Gastroesophageal sphincter (tissue), 4 donors: ENCODE results near the gene NCL. TPM values are rescaled to one million over a fixed set of nuclear protein-coding genes. Genes with fewer than 3 reads are reported as not detected.
"Not testable (repeated sequence)": the region's sequence is repeated elsewhere in the genome, so short reads cannot be mapped to it uniquely, and the experiment has no call there.

ENCODE experiments used
- ATAC-seq: fragments of 150-250 bp; one replicate; pipeline ENCODE4 v1.9.1; 2016; ENCODE audit warnings: mild to moderate bottlenecking, moderate library complexity
- H3K27ac ChIP-seq, 4 donors: fragments of 200-600 bp; sonication (generic) in 3 of 4; 1 replicate in 3 of 4; 2 replicates in 1 of 4; pipeline ENCODE4 v1.5.1; 2016 to 2019
- H3K27me3 ChIP-seq: fragments of 200-600 bp; sonication (generic); one replicate; pipeline ENCODE4 v1.5.1; 2019
- H3K36me3 ChIP-seq, 2 donors: fragments of 200-600 bp; sonication (generic); one replicate each; pipeline ENCODE4 v1.5.1; 2019; ENCODE audit warnings: control low read depth in 1 of 2
- H3K4me1 ChIP-seq, 3 donors: fragments of 200-600 bp; sonication (generic); 1 replicate in 2 of 3; 2 replicates in 1 of 3; pipeline ENCODE4 v1.5.1; 2016 to 2019; ENCODE audit warnings: control low read depth in 2 of 3
- H3K4me3 ChIP-seq, 2 donors: fragments of 200-600 bp; sonication (generic); one replicate each; pipeline ENCODE4 v1.5.1; 2019; ENCODE audit warnings: mild to moderate bottlenecking in 1 of 2, moderate library complexity in 1 of 2
- H3K9me3 ChIP-seq, 3 donors: fragments of 200-600 bp; sonication (generic); one replicate each; pipeline ENCODE4 v1.5.1; 2017 to 2019; ENCODE audit warnings: control low read depth in 2 of 3
- EP300 ChIP-seq: sonication (generic); formaldehyde crosslinking; IDR thresholded peaks from one replicate; pipeline ENCODE4 v1.6.1; 2017; ENCODE audit warnings: antibody characterized with exemption, mild to moderate bottlenecking
- POLR2A ChIP-seq, 2 donors: fragments of 450-650 bp; IDR thresholded peaks; one replicate each; pipeline ENCODE4 v1.6.1; 2017; ENCODE audit warnings: antibody characterized with exemption in 2 of 2, mild to moderate bottlenecking in 2 of 2, moderate library complexity in 1 of 2
- POLR2AphosphoS5 ChIP-seq: sonication (generic); formaldehyde crosslinking; IDR thresholded peaks from one replicate; pipeline ENCODE4 v1.6.1; 2017; ENCODE audit warnings: antibody characterized with exemption
- WGBS, 2 donors: methylation state at CpG; one replicate each; pipeline ENCODE4 v1.1.5; 2018; ENCODE audit warnings: low coverage in 1 of 2; 5-methylcytosine and 5-hydroxymethylcytosine counted together
- small RNA-seq, 4 donors: library from RNA; depleted of rRNA; stranded (forward); fragments of <200 nt; gene quantifications; one replicate each; pipeline ENCODE3, GENCODE V24; 2016
- total RNA-seq, 4 donors: library from RNA; depleted of rRNA; stranded (reverse); fragments of >200 nt; gene quantifications; one replicate each; pipeline ENCODE4 v1.1.0, GENCODE V29; 2016
- TF ChIP-seq, protein P1 (sequence below), 4 experiments: fragments of 200-600 bp in 2 of 4; fragments of 450-650 bp in 2 of 4; sonication (generic) in 1 of 4; IDR thresholded peaks; one replicate each; pipeline ENCODE4 v1.5.1; 2017 to 2019; ENCODE audit warnings: antibody characterized with exemption in 4 of 4, mild to moderate bottlenecking in 2 of 4, moderate library complexity in 2 of 4

Gene NCL
- total RNA-seq, 4 donors from 2014 or later: 106 to 163 (median 147) TPM

DNA sequence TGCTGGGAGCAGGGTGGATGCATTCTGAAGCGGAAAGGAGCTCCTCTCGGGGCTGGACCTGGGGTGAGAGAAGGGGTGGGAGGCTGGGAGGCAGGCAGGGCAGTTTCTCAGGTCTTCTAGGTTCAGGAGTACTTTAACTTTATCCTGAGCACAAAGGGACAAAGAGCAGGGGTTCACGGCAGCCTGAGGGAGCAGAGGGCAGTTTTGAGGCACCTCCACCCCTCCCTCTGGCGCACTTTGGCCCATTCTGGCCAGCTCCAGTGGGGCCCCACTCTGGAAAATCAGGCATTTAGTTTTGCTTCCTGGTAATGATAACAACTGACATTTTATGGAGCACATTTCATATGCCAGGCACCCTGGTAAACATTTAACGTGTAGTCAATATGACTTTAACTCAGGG, 54.5 kb downstream of the NCL start:
- no peak overlapping the region for H3K27ac ChIP-seq
- no peaks in the 10 kb centered on the region for H3K9me3 ChIP-seq
- H3K27me3 ChIP-seq: no peaks in the 10 kb centered on the region
- 93 to 100% methylated on average over 3 of the region's 5 CpGs for WGBS, 2 donors
- no peak overlapping the region for H3K4me3 ChIP-seq
- H3K4me1 ChIP-seq: peaks cover 0 to 24% (median 4%) of the 10 kb centered on the region in 3 donors
- TF ChIP-seq EP300: no peak
- TF ChIP-seq POLR2AphosphoS5: no peak
- TF ChIP-seq, protein P1, sequence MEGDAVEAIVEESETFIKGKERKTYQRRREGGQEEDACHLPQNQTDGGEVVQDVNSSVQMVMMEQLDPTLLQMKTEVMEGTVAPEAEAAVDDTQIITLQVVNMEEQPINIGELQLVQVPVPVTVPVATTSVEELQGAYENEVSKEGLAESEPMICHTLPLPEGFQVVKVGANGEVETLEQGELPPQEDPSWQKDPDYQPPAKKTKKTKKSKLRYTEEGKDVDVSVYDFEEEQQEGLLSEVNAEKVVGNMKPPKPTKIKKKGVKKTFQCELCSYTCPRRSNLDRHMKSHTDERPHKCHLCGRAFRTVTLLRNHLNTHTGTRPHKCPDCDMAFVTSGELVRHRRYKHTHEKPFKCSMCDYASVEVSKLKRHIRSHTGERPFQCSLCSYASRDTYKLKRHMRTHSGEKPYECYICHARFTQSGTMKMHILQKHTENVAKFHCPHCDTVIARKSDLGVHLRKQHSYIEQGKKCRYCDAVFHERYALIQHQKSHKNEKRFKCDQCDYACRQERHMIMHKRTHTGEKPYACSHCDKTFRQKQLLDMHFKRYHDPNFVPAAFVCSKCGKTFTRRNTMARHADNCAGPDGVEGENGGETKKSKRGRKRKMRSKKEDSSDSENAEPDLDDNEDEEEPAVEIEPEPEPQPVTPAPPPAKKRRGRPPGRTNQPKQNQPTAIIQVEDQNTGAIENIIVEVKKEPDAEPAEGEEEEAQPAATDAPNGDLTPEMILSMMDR (IDR thresholded peaks at IDR 0.05): no peak
- no peak for TF ChIP-seq POLR2A (IDR thresholded peaks at IDR 0.05)
- no peak for ATAC-seq
- no peaks in the 10 kb centered on the region for H3K36me3 ChIP-seq

DNA sequence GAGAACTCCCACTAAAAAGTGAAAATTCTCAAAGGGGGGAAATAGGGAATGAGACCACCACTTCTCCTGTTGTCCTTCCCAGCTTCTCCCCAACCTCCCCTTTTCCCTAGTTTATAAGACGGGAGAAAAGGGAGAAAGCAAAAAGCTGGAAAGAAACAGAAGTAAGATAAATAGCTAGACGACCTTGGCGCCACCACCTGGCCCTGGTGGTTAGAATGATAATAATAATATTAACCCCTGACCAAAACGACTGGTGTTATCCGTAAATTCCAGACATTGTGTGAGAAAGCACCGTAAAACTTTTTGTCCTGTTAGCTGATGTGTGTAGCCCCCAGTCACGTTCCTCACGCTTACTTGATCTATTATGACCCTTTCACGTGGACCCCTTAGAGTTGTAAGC, 56.0 kb downstream of the NCL start:
- H3K4me3 ChIP-seq, H3K9me3 ChIP-seq, ATAC-seq, H3K36me3 ChIP-seq, H3K27me3 ChIP-seq, H3K27ac ChIP-seq: not testable (repeated sequence)
- WGBS, 2 donors: 78 to 85% methylated on average over 8 to 9 of the region's 9 CpGs
- H3K4me1 ChIP-seq: peaks cover 0 to 24% (median 4%) of the 10 kb centered on the region in 3 donors

DNA sequence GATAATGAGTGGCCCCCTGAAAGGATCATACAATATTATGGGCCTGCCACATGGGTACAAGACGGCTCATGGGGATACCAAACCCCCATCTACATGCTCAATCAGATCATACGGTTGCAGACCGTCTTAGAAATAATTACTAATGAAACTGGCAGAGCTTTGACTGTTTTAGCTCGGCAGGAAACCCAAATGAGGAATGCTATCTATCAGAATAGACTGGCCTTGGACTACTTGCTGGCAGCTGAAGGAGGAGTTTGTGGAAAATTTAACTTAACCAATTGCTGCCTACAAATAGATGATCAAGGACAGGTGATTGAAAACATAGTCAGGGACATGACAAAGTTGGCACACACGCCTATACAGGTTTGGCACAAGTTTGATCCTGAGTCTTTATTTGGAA, 56.6 kb downstream of the NCL start:
- 47 to 64% methylated on average over 5 of the region's 5 CpGs for WGBS, 2 donors
- not testable (repeated sequence) for H3K27ac ChIP-seq, H3K27me3 ChIP-seq, ATAC-seq, H3K9me3 ChIP-seq, H3K36me3 ChIP-seq, H3K4me3 ChIP-seq
- peaks cover 0 to 20% (median 3%) of the 10 kb centered on the region in 3 donors for H3K4me1 ChIP-seq

DNA sequence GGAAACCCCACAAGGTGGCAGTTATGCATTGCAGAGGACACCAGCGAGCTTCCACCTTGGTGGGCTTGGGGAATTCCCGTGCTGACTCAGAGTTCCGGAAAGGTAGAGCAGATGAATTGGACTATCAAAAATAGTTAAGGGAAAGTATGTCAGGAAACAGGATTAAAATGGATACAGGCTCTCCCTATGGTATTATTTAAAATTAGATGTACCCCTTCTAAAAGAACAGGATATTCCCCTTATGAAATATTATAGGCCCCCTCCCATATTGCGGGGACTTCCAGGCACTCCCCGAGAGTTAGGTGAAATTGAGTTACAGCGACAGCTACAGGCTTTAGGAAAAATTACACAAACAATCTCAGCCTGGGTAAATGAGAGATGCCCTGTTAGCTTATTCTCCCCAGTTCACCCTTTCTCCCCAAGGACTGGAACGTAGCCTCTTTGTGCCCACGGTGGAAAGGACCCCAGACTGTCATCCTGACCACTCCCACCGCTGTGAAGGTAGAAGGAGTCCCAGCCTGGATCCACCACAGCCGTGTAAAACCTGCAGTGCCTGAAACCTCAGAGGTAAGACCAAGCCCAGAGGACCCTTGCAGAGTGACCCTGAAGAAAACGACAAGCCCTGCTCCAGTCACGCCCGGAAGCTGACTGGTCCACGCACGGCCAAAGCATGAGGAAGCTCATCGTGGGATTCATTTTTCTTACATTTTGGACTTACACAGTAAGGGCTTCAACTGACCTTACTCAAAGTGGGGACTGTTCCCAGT, 58.5 kb downstream of the NCL start:
- not testable (repeated sequence) for H3K27me3 ChIP-seq, H3K27ac ChIP-seq, H3K9me3 ChIP-seq, ATAC-seq, H3K4me3 ChIP-seq, H3K36me3 ChIP-seq
- H3K4me1 ChIP-seq: peaks cover 0 to 14% (median 0%) of the 10 kb centered on the region in 3 donors
- 17 to 30% methylated on average over 12 to 16 of the region's 16 CpGs for WGBS, 2 donors
- TF ChIP-seq, protein P1 (IDR thresholded peaks at IDR 0.05): peak in 3 of 4 experiments; percentile 42 to 51 (median 51)

DNA sequence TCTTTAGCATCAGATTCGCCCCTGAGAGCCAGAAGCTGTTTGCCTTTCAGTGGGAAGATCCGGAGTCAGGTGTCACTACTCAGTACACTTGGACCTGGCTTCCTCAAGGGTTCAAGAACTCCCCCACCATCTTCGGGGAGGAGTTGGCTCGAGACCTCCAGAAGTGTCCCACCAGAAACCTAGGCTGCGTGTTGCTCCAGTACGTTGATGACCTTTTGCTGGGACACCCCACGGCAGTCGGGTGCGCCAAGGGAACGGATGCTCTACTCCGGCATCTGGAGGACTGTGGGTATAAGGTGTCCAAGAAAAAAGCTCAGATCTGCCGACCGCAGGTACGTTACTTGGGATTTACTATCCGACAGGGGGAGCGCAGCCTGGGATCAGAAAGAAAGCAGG, 60.1 kb downstream of the NCL start:
- not testable (repeated sequence) for H3K27ac ChIP-seq, H3K9me3 ChIP-seq, ATAC-seq, H3K4me3 ChIP-seq, H3K36me3 ChIP-seq, H3K27me3 ChIP-seq
- WGBS, 2 donors: 83% methylated on average over 3 of the region's 16 CpGs; no CpG with 5 or more reads in 1 of the 2 donors
- peaks cover 0 to 30% (median 0%) of the 10 kb centered on the region in 3 donors for H3K4me1 ChIP-seq

Small RNA genes within 50 kb of the gene (small RNA-seq; reads per million reads assigned to genes)
- 0 reads per million in 4 donors for gene RNU2-22P
- gene SNORA75: 64.1 to 147 (median 120) reads per million in 4 donors
- 0 reads per million in 4 donors for gene SNORD20
- 3,845 to 5,198 (median 4,600) reads per million in 4 donors for gene SNORD82

Other genes with a start within 250 kb of the NCL start
- 1 to 10 TPM; 3.0 to 5.7 (median 3.6) TPM for gene B3GNT7, start 68.8 kb downstream of the NCL start, total RNA-seq
- gene NMUR1, start 66.0 kb upstream of the NCL start, total RNA-seq: 1 to 10 TPM; 2.2 to 7.0 (median 4.7) TPM
- gene TEX44, start 128.4 kb upstream of the NCL start, total RNA-seq: not detected
- gene PTMA, start 244.0 kb upstream of the NCL start, total RNA-seq: 100 to 1,000 TPM; 683 to 866 (median 805) TPM